A549 (cell line): ENCODE measurements around the gene LARGE1. TPM values are rescaled to one million over a fixed set of nuclear protein-coding genes. Genes with fewer than 3 reads are reported as not detected.

Experiments
- ATAC-seq, 2 experiments: fragments of 200-7000 bp in 1 of 2; fragments of >200 bp in 1 of 2; cut with Nextera tagmentation in 1 of 2; cut with Tn5 transposase in 1 of 2; 3 replicates each; pipeline versions ENCODE4 v1.8.0 to v1.9.1; 2018 to 2020; ENCODE audit warnings: mild to moderate bottlenecking in 1 of 2, moderate library complexity in 1 of 2
- CTCF ChIA-PET: fragments of 300-600 bp; sonication (Branson Sonifier 250); formaldehyde crosslinking; extraction: SDS; loops from one replicate; lab custom pipeline; 2021; ENCODE audit warnings: antibody characterized with exemption, inconsistent platforms; lab: Yijun Ruan, JAX
- POLR2A ChIA-PET: fragments of 350-600 bp; formaldehyde crosslinking; extraction: SDS; loops from one replicate; lab custom pipeline; 2021; ENCODE audit warnings: antibody characterized with exemption, inconsistent platforms; lab: Yijun Ruan, JAX
- DNase-seq, 2 experiments: peaks; one replicate each; pipeline versions ENCODE4 v3.0.0 to v3.0.0-alpha.2; 2011 to 2016; ENCODE audit warnings: low read depth in 1 of 2, low spot score in 1 of 2
- FAIRE-seq: peaks from 2 replicates; lab custom pipeline; 2011; peaks lifted over from hg19 to GRCh38; lab: Jason Lieb, UNC
- H3K27ac ChIP-seq, 2 experiments: fragments of >200 bp; sonication (Bioruptor Twin); formaldehyde crosslinking; 3 replicates each; pipeline ENCODE4 v1.5.1; 2016 to 2017
- H3K4me1 ChIP-seq: fragments of >200 bp; sonication (Bioruptor Twin); formaldehyde crosslinking; 3 replicates; pipeline ENCODE4 v1.6.1; 2016
- H3K4me2 ChIP-seq: fragments of >200 bp; sonication (Bioruptor Twin); formaldehyde crosslinking; 3 replicates; pipeline ENCODE4 v1.6.1; 2016
- H3K4me3 ChIP-seq: fragments of >200 bp; sonication (Bioruptor Twin); formaldehyde crosslinking; 3 replicates; pipeline ENCODE4 v1.5.1; 2016
- H3K9me3 ChIP-seq: fragments of >200 bp; sonication (Bioruptor Twin); formaldehyde crosslinking; 3 replicates; pipeline ENCODE4 v1.6.1; 2016
- CBX2 ChIP-seq: fragments of 200-600 bp; sonication (generic); IDR thresholded peaks from 2 replicates; pipeline ENCODE4 v1.6.1; 2016; ENCODE audit warnings: low read depth, mild to moderate bottlenecking, borderline replicate concordance
- EHF ChIP-seq: fragments of 250-450 bp; sonication (Bioruptor Pico); IDR thresholded peaks from 2 replicates; pipeline ENCODE4 v1.5.0; 2020; ENCODE audit warnings: mild to moderate bottlenecking
- FOSB ChIP-seq: fragments of 250-450 bp; sonication (Bioruptor Pico); IDR thresholded peaks from 2 replicates; pipeline ENCODE4 v1.5.0; 2020; ENCODE audit warnings: mild to moderate bottlenecking, moderate library complexity
- FOSL2 ChIP-seq, 2 experiments: fragments of 450-650 bp in 1 of 2; fragments of >200 bp in 1 of 2; sonication (Bioruptor Twin) in 1 of 2; formaldehyde crosslinking; IDR thresholded peaks; 2 replicates each; pipeline versions ENCODE4 v1.5.0 to v1.6.1; 2016 to 2020; ENCODE audit warnings: mild to moderate bottlenecking in 1 of 2, moderate library complexity in 1 of 2
- FOXS1 ChIP-seq: fragments of 250-450 bp; sonication (Bioruptor Pico); IDR thresholded peaks from 2 replicates; pipeline ENCODE4 v1.5.0; 2020; ENCODE audit warnings: mild to moderate bottlenecking, moderate library complexity
- GATA3 ChIP-seq: IDR thresholded peaks from 2 replicates; pipeline ENCODE4 v1.6.1; 2012; ENCODE audit warnings: borderline replicate concordance
- HDAC2 ChIP-seq: fragments of 200-600 bp; sonication (generic); IDR thresholded peaks from 2 replicates; pipeline ENCODE4 v1.6.1; 2016
- HEYL ChIP-seq: fragments of 250-450 bp; sonication (Bioruptor Pico); IDR thresholded peaks from 2 replicates; pipeline ENCODE4 v1.8.0; 2021; ENCODE audit warnings: mild to moderate bottlenecking, moderate library complexity
- HOXA7 ChIP-seq: fragments of 250-450 bp; sonication (Bioruptor Pico); IDR thresholded peaks from 2 replicates; pipeline ENCODE4 v1.5.0; 2020; ENCODE audit warnings: mild to moderate bottlenecking, moderate library complexity
- HOXB5 ChIP-seq: fragments of 250-450 bp; sonication (Bioruptor Pico); IDR thresholded peaks from 2 replicates; pipeline ENCODE4 v1.5.0; 2020; ENCODE audit warnings: mild to moderate bottlenecking, moderate library complexity
- JUN ChIP-seq, 2 experiments: fragments of >200 bp; sonication (Bioruptor Twin); formaldehyde crosslinking; IDR thresholded peaks; 2 replicates in 1 of 2; 3 replicates in 1 of 2; pipeline ENCODE4 v1.6.1; 2016 to 2017
- JUNB ChIP-seq: fragments of >200 bp; sonication (Bioruptor Twin); formaldehyde crosslinking; IDR thresholded peaks from 2 replicates; pipeline ENCODE4 v1.6.1; 2016
- KDM5A ChIP-seq: fragments of 200-600 bp; sonication (generic); IDR thresholded peaks from 2 replicates; pipeline ENCODE4 v1.6.1; 2016; ENCODE audit warnings: antibody characterized with exemption, mild to moderate bottlenecking
- NPAS2 ChIP-seq: fragments of 250-450 bp; sonication (Bioruptor Pico); IDR thresholded peaks from 2 replicates; pipeline ENCODE4 v1.8.0; 2022; ENCODE audit warnings: mild to moderate bottlenecking, moderate library complexity, borderline replicate concordance
- RCOR1 ChIP-seq: fragments of 150-350 bp; IDR thresholded peaks from 2 replicates; pipeline ENCODE4 v1.6.1; 2014; ENCODE audit warnings: antibody characterized with exemption, low read length, low read depth
- WGBS: methylation state at CpG from one replicate; pipeline ENCODE4 v1.1.6; 2017; ENCODE audit errors: missing lambda C conversion rate; 5-methylcytosine and 5-hydroxymethylcytosine counted together
- polyA plus RNA-seq, 4 experiments: library from polyadenylated mRNA; depleted of rRNA in 3 of 4; stranded (reverse); fragments of >200 nt; fragmentation: RNase III in 1 of 4; extraction: RNeasy Plus Mini Kit Qiagen cat#74134 plus additional on column Dnase treatment in 1 of 4; gene quantifications; 2 replicates in 3 of 4; 3 replicates in 1 of 4; pipeline ENCODE4 v1.2.3, GENCODE V29; 2011 to 2017
- TF ChIP-seq, protein P1 (sequence below): fragments of >200 bp; sonication (Bioruptor Twin); formaldehyde crosslinking; IDR thresholded peaks from 3 replicates; pipeline ENCODE4 v1.5.1; 2016
- TF ChIP-seq, protein P2 (sequence below): fragments of 150-350 bp; IDR thresholded peaks from 2 replicates; pipeline ENCODE4 v1.6.1; 2014; ENCODE audit warnings: low read depth, mild to moderate bottlenecking, low read length
- TF ChIP-seq, protein P3 (sequence below): fragments of 200-600 bp; sonication (generic); IDR thresholded peaks from 2 replicates; pipeline ENCODE4 v1.6.1; 2016; ENCODE audit warnings: antibody characterized with exemption, mild to moderate bottlenecking, moderate library complexity

LARGE1 gene
- polyA plus RNA-seq, 2 of the 4 experiments (the other 2 are of a cell fraction) = 2.7 to 5.8 TPM

DNA sequence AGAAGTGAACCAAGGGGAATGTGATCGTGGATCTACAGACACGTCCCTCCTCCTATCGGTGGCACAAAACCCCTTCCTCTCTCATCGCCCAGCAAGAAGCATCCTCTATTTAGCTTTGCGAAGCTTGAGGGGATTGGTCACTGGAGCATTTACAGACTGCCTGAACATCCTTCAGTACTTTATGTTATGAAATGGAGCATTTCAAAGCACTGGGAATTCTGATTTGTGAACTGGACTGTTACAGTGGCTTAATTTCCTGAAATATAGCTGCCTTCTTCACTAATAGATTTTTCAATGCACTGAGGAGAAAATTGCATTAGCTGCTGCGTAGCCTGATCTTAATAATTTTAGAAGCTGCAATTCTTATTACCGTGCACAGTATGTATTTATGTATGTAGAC lies 344.5 kb downstream of the LARGE1 start:
- Histone ChIP-seq H3K4me3 (no peak overlapping the region), H3K27ac (no peak overlapping the region; a peak in 1 of 6 replicates), H3K9me3 (no peaks in the 10 kb centered on the region)
- DNase-seq = no peak
- 92% methylated on average over 7 of the region's 7 CpGs for WGBS
- no peak for FAIRE-seq
- TF ChIP-seq FOSB (CRISPR knock-in tag) = no peak
- no peak for TF ChIP-seq KDM5A
- TF ChIP-seq CBX2 = no peak
- no peak for TF ChIP-seq EHF (CRISPR knock-in tag)
- TF ChIP-seq RCOR1 = no peak
- TF ChIP-seq HOXA7 = no peak
- TF ChIP-seq HDAC2 = no peak
- TF ChIP-seq NPAS2 (CRISPR knock-in tag) = no peak
- TF ChIP-seq HOXB5 = no peak
- TF ChIP-seq, protein P1, sequence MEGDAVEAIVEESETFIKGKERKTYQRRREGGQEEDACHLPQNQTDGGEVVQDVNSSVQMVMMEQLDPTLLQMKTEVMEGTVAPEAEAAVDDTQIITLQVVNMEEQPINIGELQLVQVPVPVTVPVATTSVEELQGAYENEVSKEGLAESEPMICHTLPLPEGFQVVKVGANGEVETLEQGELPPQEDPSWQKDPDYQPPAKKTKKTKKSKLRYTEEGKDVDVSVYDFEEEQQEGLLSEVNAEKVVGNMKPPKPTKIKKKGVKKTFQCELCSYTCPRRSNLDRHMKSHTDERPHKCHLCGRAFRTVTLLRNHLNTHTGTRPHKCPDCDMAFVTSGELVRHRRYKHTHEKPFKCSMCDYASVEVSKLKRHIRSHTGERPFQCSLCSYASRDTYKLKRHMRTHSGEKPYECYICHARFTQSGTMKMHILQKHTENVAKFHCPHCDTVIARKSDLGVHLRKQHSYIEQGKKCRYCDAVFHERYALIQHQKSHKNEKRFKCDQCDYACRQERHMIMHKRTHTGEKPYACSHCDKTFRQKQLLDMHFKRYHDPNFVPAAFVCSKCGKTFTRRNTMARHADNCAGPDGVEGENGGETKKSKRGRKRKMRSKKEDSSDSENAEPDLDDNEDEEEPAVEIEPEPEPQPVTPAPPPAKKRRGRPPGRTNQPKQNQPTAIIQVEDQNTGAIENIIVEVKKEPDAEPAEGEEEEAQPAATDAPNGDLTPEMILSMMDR = no peak
- TF ChIP-seq, all 56 proteins: peak for 0
- ChIA-PET CTCF (interaction anchor here (1.1 to 2.1 kb wide), 3 partner anchors 55 to 274 kb away, joined by 5 to 10 read pairs (median 8); no protein-coding TSS in a partner anchor), POLR2A (no interaction called here)
- H3K4me2 ChIP-seq = peak overlapping the region; percentile 46; the same call in 2 of the 3 replicates
- ATAC-seq = no peak
- H3K4me1 ChIP-seq = peaks cover 52% of the 10 kb centered on the region

GRCh38 chr22:33575041-33575440 lies 345.2 kb downstream of the LARGE1 start:
- Histone ChIP-seq H3K4me3 (no peak overlapping the region), H3K9me3 (no peaks in the 10 kb centered on the region), H3K4me1 (peaks cover 52% of the 10 kb centered on the region), H3K27ac (no peak overlapping the region; a peak in 1 of 6 replicates), H3K4me2 (peak overlapping the region; percentile 46; the same call in 2 of the 3 replicates)
- FAIRE-seq (no peak), DNase-seq (peak in 1 of 2 experiments; percentile 33), ATAC-seq (no peak)
- ChIA-PET CTCF (interaction anchor here (1.1 to 2.1 kb wide), 3 partner anchors 54 to 273 kb away, joined by 5 to 10 read pairs (median 8); no protein-coding TSS in a partner anchor), POLR2A (no interaction called here)
- WGBS = 35% methylated on average over 2 of the region's 2 CpGs
- TF ChIP-seq FOSL2 (IDR thresholded peaks at IDR 0.05) (no peak), FOSL2 (CRISPR knock-in tag; IDR thresholded peaks at IDR 0.05) (no peak), FOXS1 (no peak), RCOR1 (no peak), GATA3 (no peak), JUNB (0 out of 2 replicates have a peak, but pooled peaks have one; percentile 11)
- TF ChIP-seq, protein P2, sequence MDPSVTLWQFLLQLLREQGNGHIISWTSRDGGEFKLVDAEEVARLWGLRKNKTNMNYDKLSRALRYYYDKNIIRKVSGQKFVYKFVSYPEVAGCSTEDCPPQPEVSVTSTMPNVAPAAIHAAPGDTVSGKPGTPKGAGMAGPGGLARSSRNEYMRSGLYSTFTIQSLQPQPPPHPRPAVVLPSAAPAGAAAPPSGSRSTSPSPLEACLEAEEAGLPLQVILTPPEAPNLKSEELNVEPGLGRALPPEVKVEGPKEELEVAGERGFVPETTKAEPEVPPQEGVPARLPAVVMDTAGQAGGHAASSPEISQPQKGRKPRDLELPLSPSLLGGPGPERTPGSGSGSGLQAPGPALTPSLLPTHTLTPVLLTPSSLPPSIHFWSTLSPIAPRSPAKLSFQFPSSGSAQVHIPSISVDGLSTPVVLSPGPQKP = no peak

DNA sequence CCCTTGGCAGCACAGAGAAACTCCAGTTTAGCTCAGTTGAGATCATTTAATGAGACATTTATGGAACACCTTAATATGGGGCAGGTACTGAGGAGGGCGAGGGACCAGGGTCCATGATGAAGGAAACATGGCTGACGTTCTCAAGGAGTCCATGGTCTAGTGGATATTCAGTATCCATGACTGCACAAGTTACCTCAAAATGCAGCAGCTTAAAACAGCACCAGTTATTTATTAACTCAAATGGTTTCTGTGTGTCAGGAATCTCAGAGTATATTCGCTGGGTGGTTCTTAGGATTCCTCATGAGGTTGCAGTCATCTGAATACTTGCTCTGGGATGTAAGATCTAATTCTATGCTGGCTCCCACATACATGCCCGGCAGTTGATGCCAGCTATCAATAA lies 346.8 kb downstream of the LARGE1 start:
- DNase-seq = no peak
- WGBS = 57% methylated on average over 3 of the region's 4 CpGs
- H3K4me2 ChIP-seq = peak overlapping the region; percentile 41
- no peak for FAIRE-seq
- TF ChIP-seq JUN (IDR thresholded peaks at IDR 0.05) (no peak), HEYL (CRISPR knock-in tag) (no peak)
- TF ChIP-seq, protein P2 = no peak
- TF ChIP-seq, protein P1 = no peak
- TF ChIP-seq, protein P3, sequence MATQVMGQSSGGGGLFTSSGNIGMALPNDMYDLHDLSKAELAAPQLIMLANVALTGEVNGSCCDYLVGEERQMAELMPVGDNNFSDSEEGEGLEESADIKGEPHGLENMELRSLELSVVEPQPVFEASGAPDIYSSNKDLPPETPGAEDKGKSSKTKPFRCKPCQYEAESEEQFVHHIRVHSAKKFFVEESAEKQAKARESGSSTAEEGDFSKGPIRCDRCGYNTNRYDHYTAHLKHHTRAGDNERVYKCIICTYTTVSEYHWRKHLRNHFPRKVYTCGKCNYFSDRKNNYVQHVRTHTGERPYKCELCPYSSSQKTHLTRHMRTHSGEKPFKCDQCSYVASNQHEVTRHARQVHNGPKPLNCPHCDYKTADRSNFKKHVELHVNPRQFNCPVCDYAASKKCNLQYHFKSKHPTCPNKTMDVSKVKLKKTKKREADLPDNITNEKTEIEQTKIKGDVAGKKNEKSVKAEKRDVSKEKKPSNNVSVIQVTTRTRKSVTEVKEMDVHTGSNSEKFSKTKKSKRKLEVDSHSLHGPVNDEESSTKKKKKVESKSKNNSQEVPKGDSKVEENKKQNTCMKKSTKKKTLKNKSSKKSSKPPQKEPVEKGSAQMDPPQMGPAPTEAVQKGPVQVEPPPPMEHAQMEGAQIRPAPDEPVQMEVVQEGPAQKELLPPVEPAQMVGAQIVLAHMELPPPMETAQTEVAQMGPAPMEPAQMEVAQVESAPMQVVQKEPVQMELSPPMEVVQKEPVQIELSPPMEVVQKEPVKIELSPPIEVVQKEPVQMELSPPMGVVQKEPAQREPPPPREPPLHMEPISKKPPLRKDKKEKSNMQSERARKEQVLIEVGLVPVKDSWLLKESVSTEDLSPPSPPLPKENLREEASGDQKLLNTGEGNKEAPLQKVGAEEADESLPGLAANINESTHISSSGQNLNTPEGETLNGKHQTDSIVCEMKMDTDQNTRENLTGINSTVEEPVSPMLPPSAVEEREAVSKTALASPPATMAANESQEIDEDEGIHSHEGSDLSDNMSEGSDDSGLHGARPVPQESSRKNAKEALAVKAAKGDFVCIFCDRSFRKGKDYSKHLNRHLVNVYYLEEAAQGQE = no peak
- ChIA-PET CTCF (interaction anchor here (2.3 kb wide), 1 partner anchor 54 kb away, joined by 7 read pairs; no protein-coding TSS in a partner anchor), POLR2A (no interaction called here)
- H3K4me3 ChIP-seq = no peak overlapping the region
- H3K4me1 ChIP-seq = peaks cover 43% of the 10 kb centered on the region
- H3K9me3 ChIP-seq = no peaks in the 10 kb centered on the region
- no peak for ATAC-seq
- H3K27ac ChIP-seq = peak overlapping the region in 1 of 2 experiments; percentile 56; a peak in 2 of 6 replicates
